ENCODE results near the gene SMURF1. TPM values are rescaled to one million over a fixed set of nuclear protein-coding genes. Genes with fewer than 3 reads are reported as not detected.

The SMURF1 gene
- total and polyA plus RNA-seq, 2 experiments from 2014 or later = 12.4 to 21.7 TPM

DNA sequence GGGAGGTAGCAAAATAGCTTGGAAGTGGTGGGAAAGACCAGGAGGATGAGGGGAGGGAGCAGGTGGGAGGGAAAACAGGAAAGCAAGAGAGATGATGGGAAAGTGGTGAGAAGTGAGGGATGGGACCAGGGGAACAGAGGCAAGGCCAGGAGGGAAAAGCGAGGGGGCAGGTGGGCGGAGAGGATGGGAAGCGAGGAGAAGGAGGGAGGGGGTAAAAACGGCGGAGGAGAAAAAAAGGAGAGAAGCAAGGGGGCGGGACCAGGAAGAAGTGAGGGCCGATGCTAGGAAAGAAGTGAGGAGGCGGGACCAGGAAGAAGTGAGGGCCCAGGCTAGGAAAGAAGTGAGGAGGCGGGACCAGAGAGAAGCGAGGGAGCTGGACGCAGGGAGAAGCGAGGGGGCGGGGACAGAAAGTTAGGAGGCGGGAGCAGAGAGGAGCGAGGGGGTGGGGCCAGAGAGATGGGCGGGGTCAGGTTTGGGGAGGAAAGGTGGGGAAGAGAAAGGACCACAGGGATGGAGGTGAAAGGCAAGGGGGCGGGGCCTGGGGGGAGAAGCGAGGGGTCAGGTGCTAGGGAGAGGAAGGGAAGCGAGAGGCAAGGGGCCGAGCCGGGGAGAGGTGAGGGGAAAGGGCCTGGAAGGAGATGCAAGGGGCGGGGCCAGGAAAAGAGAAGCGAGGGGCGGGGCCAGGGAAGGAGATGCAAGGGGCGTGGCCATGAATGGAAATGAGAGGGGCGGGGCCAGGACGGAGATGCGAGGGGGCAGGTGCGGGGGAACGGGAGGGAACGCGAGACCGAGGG, 984 bp downstream of the SMURF1 start:
- Histone ChIP-seq H3K9me2 (replicated peaks; ENCODE audit: insufficient read depth) (no peaks in the 10 kb centered on the region), H3K9me3 (ENCODE audit: low read depth) (no peaks in the 10 kb centered on the region), H3K27me3 (no peaks in the 10 kb centered on the region), H3K36me3 (replicated peaks; ENCODE audit: insufficient read depth, low read depth) (no peaks in the 10 kb centered on the region), H3K79me2 (peaks cover 44% of the 10 kb centered on the region), H2AFZ (no peak overlapping the region), H3K27ac (peak overlapping the region; percentile 98), H3K4me1 (ENCODE audit: insufficient read depth) (peaks cover 14% of the 10 kb centered on the region), H3K4me2 (peak overlapping the region; percentile 86), H4K20me1 (ENCODE audit: insufficient read depth, poor library complexity, severe bottlenecking) (peaks cover 27% of the 10 kb centered on the region), H3K4me3 (peak overlapping the region; percentile 9)
- peak; percentile 98 for DNase-seq (ENCODE audit: low spot score)
- TF ChIP-seq EZH2phosphoT487 (IDR thresholded peaks at IDR 0.05; ENCODE audit: low read depth, severe bottlenecking, unreplicated experiment) = no peak
- TF ChIP-seq, protein P1, sequence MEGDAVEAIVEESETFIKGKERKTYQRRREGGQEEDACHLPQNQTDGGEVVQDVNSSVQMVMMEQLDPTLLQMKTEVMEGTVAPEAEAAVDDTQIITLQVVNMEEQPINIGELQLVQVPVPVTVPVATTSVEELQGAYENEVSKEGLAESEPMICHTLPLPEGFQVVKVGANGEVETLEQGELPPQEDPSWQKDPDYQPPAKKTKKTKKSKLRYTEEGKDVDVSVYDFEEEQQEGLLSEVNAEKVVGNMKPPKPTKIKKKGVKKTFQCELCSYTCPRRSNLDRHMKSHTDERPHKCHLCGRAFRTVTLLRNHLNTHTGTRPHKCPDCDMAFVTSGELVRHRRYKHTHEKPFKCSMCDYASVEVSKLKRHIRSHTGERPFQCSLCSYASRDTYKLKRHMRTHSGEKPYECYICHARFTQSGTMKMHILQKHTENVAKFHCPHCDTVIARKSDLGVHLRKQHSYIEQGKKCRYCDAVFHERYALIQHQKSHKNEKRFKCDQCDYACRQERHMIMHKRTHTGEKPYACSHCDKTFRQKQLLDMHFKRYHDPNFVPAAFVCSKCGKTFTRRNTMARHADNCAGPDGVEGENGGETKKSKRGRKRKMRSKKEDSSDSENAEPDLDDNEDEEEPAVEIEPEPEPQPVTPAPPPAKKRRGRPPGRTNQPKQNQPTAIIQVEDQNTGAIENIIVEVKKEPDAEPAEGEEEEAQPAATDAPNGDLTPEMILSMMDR (IDR thresholded peaks at IDR 0.05; ENCODE audit: poor library complexity) = no peak
- TF ChIP-seq EZH2 (IDR thresholded peaks at IDR 0.05; ENCODE audit: borderline replicate concordance) = no peak
- no CpG with 5 or more reads among the region's 33 CpGs for WGBS (ENCODE audit: low lambda C conversion rate, missing lambda C conversion rate)

DNA sequence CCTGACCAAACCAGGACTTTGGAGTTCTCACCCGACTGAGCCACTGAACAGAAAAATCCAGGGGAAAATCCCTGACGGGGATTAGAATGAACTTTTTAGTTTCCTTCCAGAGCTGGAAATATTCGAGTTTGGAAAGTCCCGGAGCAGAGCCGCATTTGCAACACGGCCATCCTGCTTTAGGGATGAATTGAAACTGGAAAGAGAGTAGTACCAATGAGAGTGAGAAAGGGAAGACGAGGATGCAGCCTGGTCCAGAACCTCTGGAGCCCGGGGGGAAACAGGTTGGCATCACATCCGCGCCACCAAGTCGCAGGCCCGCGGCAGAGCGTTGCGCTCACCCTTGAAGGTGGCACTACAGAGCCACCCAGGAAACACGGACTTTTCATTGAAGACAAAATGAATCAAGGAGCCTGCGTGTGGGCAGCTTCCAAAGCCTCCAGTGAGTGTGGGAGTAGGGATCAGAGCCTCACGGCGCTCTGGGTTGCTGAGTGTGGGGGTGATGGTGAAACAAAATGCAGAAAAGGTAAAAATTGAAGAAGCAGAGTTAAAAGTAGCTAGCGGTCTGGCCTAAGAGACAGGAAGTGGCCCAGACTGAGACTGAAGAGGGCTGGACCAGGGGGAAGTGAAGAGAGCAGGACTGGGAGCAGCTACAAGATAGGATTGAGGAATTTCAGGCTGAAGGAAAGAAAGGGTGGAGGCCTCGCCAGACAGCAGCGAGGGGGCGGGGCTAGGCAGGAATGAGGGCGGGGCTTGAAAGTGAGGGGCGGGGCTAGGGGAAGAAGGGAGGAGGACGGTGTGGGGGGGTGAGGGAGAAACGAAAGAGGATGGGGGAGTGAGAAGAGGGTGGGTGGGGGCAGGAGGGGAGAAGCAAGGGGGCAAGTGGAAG, 1.8 kb downstream of the SMURF1 start:
- Histone ChIP-seq H3K27me3 (no peaks in the 10 kb centered on the region), H3K9me2 (replicated peaks; ENCODE audit: insufficient read depth) (no peaks in the 10 kb centered on the region), H3K4me2 (peak overlapping the region; percentile 86), H3K4me3 (peak overlapping the region; percentile 50), H3K79me2 (peaks cover 50% of the 10 kb centered on the region), H3K9me3 (ENCODE audit: low read depth) (no peaks in the 10 kb centered on the region), H3K4me1 (ENCODE audit: insufficient read depth) (peaks cover 17% of the 10 kb centered on the region), H2AFZ (no peak overlapping the region), H3K27ac (peak overlapping the region; percentile 98), H4K20me1 (ENCODE audit: insufficient read depth, poor library complexity, severe bottlenecking) (peaks cover 34% of the 10 kb centered on the region), H3K36me3 (replicated peaks; ENCODE audit: insufficient read depth, low read depth) (no peaks in the 10 kb centered on the region)
- peak; percentile 84 for DNase-seq (ENCODE audit: low spot score)
- 17% methylated on average over 24 of the region's 27 CpGs for WGBS (ENCODE audit: low lambda C conversion rate, missing lambda C conversion rate)
- TF ChIP-seq, protein P1 (IDR thresholded peaks at IDR 0.05; ENCODE audit: poor library complexity) = no peak
- no peak for TF ChIP-seq EZH2 (IDR thresholded peaks at IDR 0.05; ENCODE audit: borderline replicate concordance)
- no peak for TF ChIP-seq EZH2phosphoT487 (IDR thresholded peaks at IDR 0.05; ENCODE audit: low read depth, severe bottlenecking, unreplicated experiment)

DNA sequence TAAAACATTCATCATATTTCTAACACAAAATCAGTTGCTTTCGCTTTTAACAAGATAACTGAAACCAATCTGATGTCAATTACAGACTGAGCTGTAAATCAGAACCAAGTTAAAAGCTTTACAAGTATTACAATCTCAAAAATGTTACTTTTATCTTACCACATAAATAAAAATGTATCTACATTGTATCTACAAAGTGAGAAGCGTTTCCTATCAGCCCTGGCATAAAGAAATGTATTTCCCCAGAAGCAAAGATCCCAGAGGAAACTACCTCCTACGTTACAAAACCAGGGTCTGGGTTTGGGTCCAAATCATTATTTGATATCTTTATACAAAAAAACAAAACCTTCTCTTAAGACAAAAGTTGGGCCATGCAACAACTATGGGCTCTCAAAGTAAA, 2.6 kb downstream of the SMURF1 start:
- H3K79me2 ChIP-seq = peaks cover 58% of the 10 kb centered on the region
- peak overlapping the region; percentile 98 for H3K27ac ChIP-seq
- H3K9me3 ChIP-seq (ENCODE audit: low read depth) = no peaks in the 10 kb centered on the region
- DNase-seq (ENCODE audit: low spot score) = no peak
- no peaks in the 10 kb centered on the region for H3K9me2 ChIP-seq (replicated peaks; ENCODE audit: insufficient read depth)
- no peaks in the 10 kb centered on the region for H3K27me3 ChIP-seq
- TF ChIP-seq EZH2 (IDR thresholded peaks at IDR 0.05; ENCODE audit: borderline replicate concordance) (no peak), EZH2phosphoT487 (IDR thresholded peaks at IDR 0.05; ENCODE audit: low read depth, severe bottlenecking, unreplicated experiment) (no peak)
- TF ChIP-seq, protein P1 (IDR thresholded peaks at IDR 0.05; ENCODE audit: poor library complexity) = no peak
- H3K4me1 ChIP-seq (ENCODE audit: insufficient read depth) = peaks cover 18% of the 10 kb centered on the region
- no peak overlapping the region for H3K4me3 ChIP-seq
- peak overlapping the region; percentile 86 for H3K4me2 ChIP-seq
- WGBS (ENCODE audit: low lambda C conversion rate, missing lambda C conversion rate) = 39% methylated on average over 3 of the region's 3 CpGs
- H2AFZ ChIP-seq = no peak overlapping the region
- peaks cover 41% of the 10 kb centered on the region for H4K20me1 ChIP-seq (ENCODE audit: insufficient read depth, poor library complexity, severe bottlenecking)
- no peaks in the 10 kb centered on the region for H3K36me3 ChIP-seq (replicated peaks; ENCODE audit: insufficient read depth, low read depth)

Measured in hepatocyte (in vitro differentiated cells).